GM18511 (cell line): ENCODE measurements around the gene ARFGAP3.

Source experiments
- ATAC-seq: cut with Tn5 transposase; IDR thresholded peaks from one replicate; pipeline ENCODE4 v1.9.1; 2021; ENCODE audit warnings: mild to moderate bottlenecking, moderate library complexity; ENCODE audit not compliant: unreplicated experiment

ARFGAP3 gene

GRCh38 chr22:42856865-42857704 lies at the start of gene ARFGAP3:
Gene ARFGAP3 (minus strand): TSS chr22:42857273. CDS start chr22:42857182, 91 bp downstream.
- ATAC-seq: peak; percentile 83

GRCh38 chr22:42905702-42906183 lies 48.7 kb upstream of the ARFGAP3 start:
- ATAC-seq: no peak

GRCh38 chr22:42905217-42905616 lies 48.1 kb upstream of the ARFGAP3 start:
- ATAC-seq: no peak

- ATAC-seq: no peak
Observed at GRCh38 chr22:42904050-42904449, 47.0 kb upstream of the ARFGAP3 start.

GRCh38 chr22:42902875-42903510 lies 45.9 kb upstream of the ARFGAP3 start:
- ATAC-seq: no peak

GRCh38 chr22:42901790-42902508 lies 44.9 kb upstream of the ARFGAP3 start:
- no peak for ATAC-seq

- no peak for ATAC-seq
Observed at GRCh38 chr22:42897960-42898359, 40.9 kb upstream of the ARFGAP3 start.

GRCh38 chr22:42895541-42895981 lies 38.5 kb upstream of the ARFGAP3 start:
- ATAC-seq: no peak

GRCh38 chr22:42895087-42895486 lies 38.0 kb upstream of the ARFGAP3 start:
- ATAC-seq: no peak

GRCh38 chr22:42893371-42894150 lies 36.5 kb upstream of the ARFGAP3 start:
- ATAC-seq: no peak

- no peak for ATAC-seq
Observed at GRCh38 chr22:42892571-42893316, 35.7 kb upstream of the ARFGAP3 start.

GRCh38 chr22:42892156-42892555 lies 35.1 kb upstream of the ARFGAP3 start:
- no peak for ATAC-seq

- no peak for ATAC-seq
Observed at GRCh38 chr22:42891696-42892095, 34.6 kb upstream of the ARFGAP3 start.

- ATAC-seq: no peak
Observed at GRCh38 chr22:42891008-42891407, 33.9 kb upstream of the ARFGAP3 start.

- ATAC-seq: no peak
Observed at GRCh38 chr22:42889304-42889703, 32.2 kb upstream of the ARFGAP3 start.

- no peak for ATAC-seq
Observed at GRCh38 chr22:42887523-42888507, 30.7 kb upstream of the ARFGAP3 start.

GRCh38 chr22:42887120-42887519 lies 30.0 kb upstream of the ARFGAP3 start:
- ATAC-seq: no peak

GRCh38 chr22:42885446-42885845 lies 28.4 kb upstream of the ARFGAP3 start:
- ATAC-seq: no peak
